GM19025 (cell line): ENCODE measurements around the gene CFAP100.

Experiments used
- ATAC-seq: cut with Tn5 transposase; IDR thresholded peaks from one replicate; pipeline ENCODE4 v1.9.1; 2021; ENCODE audit warnings: mild to moderate bottlenecking, low read depth, moderate library complexity; ENCODE audit not compliant: unreplicated experiment

The CFAP100 gene

DNA sequence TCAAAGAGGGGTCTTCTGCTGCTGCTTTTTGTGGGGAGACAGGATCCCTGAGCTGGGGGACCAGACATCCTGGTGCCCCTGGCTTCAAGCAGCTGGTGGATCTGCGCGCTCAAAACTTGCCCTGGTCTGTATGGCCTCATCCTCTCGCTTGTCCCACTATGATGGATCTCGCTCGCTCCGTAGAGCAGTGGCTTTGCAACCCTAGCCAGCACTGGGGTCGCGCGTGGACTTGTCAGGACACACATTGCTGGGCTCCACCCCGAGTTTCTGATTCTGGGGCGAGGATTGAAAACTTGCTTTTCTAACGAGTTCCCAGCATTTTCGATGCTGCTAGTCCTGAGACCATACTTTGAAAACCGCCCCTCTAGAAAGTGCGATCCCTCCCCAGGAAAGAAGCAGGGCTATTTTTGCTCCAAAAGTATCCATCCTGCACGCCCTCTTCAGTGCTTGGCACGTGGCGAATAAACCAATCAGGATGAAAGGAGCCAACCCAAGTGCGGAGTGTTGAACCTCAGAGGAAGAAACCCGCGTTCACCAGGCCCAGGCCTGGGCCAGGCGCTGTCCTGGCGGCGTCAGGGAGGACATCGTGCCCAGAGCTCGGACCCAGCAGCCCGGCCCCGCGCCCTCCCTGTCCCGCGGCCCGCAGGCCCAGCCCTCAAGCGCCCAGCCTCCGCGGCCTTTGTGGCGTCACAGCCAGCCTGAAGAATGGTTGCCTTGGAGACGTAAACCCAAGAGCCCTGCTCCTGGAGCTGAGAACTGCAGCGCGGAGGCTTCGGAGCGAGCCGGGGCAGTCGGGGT is at the start of gene CFAP100:
TSS of gene CFAP100 (plus strand) at position 731 of the 798 bp plus-strand sequence. CDS start 1,092 bp downstream, outside the sequence.
- ATAC-seq, result no peak

DNA sequence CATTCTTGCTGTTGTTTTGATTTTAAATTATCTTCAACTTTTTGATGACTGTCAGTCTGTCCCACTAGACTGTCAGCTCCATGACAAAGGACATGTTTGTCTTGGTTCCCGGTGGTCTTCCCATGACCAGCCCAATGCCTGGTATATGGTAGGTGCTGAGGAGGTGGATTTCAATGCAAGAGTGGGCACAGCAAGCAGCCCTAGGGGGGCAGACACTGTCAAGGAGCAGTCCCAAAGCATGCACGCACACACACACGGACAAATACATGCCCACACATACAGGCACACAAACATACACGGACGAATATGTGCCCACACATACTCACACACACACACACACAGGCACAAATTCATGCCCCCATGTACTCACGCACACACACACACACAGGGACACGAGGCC is 49.5 kb upstream of the CFAP100 start:
- ATAC-seq, result no peak

DNA sequence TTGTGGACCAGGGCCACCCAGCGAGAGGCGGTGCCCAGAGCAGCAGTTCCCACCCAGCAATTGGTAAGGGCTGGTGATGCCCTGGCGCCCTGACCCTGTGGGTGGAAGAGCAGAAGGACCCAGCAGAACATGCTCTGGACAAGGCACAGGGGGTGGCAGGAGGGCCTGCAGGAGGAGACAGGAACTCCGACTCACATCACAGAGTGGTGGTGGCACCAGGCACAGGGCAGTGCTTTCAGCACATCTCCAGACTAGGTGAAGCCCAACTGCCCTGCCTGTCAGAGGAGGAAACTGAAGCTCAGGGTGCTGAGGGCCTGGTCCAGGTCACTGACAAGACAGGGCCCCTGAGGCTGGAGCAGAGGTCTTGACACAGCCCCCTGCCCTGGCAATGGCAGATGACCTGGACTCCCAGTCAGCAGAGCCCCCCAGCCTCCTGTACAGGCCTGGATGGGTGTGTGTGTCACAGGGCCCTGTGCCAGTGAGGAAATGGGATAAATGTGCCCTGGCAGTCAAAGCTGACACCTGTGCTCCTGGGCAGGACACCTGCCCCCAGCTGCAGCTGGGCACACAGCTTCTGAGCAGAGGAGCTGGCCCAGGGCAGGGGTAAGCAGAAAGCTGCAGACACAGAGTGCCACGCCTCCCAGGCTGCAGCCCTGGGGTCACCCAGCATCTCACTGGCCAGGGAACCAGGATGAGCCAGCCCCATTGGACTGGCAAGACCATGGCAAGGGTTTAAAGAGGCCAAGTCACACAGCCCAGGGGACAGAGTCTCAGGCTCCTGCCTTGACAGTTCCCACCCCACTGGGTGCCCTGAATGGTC is 48.9 kb upstream of the CFAP100 start:
- ATAC-seq, result no peak

DNA sequence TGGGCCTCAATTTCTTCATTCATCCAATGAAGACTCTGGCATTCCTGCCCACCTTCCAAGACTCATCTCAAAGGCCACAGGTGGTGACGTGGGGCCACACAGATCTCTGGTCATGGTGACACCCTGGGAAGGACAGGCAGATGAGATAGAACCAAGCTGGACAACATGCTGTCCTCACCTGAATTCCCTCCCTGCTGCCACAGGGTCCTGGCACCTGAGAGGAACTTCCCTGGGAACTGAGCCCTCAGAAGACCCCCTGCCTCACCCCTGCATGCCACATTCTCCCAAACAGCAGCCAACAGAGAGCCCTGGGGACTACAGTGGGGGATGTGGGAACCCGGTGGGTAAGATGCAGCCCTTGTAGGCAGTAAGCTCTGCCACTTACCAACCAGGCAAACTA is 48.2 kb upstream of the CFAP100 start:
- no peak for ATAC-seq

DNA sequence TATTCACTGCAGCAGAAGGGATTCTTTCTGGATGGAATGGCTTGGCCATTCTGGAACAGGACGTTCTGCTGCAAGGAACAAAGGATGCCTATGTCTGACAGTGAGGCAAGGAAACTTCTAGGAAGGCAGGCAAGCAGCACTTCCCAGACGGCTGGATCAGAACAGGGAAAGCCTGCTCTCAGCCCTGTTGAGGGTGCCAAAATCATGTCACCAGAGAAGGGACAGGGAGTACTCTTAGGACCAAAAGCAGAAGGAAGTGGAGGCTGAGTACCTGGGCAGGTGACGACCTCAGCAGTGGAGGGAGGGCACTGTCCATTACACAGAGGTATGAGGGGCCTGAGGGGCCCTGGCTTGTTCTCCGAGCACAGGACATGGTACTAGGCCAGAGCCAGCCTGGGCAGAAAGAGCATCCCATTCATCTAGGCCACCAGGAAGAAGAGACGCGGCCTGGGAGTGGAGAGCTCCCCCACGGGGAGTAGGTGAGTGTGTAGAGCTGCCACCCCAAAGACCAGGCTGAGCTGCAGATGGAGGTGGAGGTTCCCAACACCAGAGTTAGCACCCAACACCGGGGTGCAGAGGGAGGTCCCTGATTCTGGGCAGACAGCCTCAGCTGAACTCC is 47.1 kb upstream of the CFAP100 start:
- ATAC-seq, result no peak

DNA sequence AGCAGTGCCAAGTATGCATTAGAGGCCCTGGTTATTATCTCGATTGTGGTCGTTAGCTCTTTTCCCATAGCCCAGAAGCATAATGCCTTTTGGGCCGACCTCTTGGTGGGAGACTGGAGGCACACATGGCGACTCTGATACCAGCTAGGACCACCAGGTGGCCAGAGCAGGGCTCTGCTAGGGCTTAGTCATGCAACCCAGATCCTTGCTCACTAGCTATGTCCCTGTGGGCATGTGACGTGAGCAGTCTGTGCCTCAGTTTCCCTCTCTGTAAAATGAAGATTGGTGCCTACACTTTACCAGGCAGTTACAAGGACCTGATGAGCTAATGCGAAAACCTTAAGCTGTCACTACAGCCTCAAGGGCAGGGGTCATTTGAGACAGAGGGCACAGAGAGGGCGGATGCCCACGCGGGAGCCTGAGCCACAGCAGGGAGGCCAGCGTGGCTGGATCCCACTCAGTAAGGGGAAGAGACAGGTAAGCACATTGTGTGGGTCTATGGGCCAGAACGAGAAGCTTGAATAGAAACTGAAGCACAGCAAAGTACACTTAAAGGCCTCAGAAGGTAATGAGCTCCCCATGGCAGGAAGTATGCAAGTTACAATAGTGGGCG is 46.3 kb upstream of the CFAP100 start:
- no peak for ATAC-seq

DNA sequence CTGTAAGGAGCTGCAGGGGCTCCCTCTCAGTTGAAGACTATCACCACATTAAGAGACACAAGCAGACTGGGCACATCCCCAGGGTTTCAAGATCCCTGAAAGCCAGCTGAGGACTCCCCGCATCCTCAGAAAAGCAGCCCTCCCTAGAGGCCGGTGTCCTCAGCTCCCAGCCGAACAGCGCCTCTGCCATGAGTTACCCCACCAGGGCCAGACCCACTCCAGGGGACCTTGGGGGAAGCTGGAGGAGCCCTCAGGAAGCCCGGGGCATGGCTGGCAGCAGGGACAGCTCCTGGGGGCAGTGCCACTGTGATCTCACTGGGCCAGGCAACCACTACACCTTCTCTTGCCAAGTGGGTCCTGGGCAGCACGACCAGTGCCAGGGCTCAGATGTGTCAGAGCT is 45.6 kb upstream of the CFAP100 start:
- no peak for ATAC-seq

DNA sequence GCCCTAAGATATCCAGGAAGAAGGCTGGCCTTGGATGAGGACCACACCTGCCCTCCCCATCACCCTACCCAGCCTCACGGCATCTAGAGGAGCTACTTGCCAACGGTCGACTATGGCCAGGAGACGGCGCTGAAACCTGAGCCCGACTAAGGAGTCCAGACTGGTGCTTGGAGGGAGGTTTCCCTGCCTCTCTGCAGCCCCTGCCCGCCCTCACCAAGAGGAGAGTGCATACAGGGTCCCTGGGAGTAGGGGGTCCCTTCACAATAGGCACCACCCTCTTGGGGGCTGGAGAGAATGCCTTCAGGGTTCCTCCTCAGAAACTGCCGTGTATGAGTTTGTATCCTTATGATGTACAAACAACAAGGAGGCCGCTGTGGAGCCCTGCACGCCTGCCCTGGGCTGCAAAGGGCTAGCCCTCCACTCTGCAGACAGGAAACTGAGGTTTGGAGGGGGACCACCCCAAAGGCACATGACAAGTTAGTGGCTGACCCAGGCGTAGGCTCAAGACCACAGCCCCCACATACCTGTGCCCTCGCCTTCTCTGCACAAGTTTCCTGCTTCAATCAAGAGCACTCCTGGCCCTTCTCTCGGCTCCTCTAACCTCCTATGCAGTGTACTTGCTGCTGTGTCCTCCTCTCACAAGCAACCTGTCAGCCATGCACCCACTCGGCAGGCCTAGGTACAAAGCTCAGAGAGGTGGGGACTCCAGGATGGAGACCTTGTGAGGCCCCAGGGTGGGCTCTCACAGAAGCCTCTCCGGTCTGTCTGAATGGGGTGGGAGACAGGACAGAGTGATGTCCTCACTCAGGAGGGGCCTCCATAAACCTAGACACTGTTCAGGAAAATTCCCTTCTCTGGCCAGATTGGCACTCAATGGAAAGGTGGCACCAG is 44.9 kb upstream of the CFAP100 start:
- no peak for ATAC-seq

DNA sequence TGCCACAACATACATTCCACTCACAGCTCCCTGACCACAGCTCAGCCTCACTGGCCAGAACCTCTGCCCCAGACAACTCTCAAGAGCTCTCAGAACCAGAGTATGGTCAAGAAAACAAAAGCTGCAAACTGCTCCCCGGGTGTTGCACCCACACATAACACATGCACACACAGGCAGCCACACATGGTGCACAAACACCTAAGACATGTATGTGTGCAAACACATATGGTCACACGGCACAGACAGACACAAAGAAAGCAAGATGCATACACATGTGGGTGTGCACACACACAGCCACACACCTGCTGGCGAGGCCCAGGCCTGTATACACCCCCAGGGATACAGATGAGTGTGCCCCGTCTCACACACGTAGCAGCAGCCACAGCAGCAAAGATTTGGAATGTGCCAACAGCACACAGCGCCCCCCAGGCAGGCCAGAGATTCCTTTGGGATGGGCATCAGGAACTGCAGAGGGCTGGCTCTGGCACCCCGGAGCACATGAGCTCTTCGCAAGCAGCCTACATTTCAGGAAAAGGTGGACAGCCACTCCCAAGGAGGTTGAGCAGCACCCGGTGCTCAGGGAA is 44.1 kb upstream of the CFAP100 start:
- ATAC-seq, result no peak

DNA sequence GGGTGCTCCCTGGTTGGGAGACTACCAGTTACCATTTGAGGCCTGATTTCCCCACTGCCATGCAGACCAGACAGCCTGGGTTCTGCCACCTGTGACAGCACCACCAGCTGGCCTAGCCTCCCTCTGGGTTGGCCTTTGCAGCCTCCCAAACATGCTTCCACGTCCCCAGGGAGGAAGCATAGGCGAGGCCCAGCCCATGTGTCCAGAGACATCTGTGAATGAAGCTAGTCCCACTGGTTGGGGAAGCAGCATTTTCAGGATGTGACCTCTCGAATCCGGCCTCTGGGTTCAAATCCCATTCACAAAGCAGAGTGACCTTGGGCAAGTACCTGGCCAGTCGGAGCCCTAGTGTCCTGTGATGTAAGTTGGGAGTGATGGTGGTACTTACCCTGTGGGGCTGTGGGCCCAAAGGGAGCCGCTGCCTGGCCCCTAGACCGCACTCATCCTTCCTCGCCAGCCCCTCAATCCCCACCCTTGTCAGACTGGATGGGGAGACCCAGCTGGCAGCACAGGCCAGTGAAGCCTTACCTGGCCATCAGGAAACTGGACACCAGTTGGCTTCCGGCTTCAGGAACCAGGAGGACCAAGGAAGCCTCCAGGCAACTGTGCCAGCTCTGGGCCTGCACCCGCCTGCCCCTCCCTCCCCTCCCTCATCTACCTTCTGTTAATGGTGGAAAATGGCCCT is 43.5 kb upstream of the CFAP100 start:
- ATAC-seq, result no peak

DNA sequence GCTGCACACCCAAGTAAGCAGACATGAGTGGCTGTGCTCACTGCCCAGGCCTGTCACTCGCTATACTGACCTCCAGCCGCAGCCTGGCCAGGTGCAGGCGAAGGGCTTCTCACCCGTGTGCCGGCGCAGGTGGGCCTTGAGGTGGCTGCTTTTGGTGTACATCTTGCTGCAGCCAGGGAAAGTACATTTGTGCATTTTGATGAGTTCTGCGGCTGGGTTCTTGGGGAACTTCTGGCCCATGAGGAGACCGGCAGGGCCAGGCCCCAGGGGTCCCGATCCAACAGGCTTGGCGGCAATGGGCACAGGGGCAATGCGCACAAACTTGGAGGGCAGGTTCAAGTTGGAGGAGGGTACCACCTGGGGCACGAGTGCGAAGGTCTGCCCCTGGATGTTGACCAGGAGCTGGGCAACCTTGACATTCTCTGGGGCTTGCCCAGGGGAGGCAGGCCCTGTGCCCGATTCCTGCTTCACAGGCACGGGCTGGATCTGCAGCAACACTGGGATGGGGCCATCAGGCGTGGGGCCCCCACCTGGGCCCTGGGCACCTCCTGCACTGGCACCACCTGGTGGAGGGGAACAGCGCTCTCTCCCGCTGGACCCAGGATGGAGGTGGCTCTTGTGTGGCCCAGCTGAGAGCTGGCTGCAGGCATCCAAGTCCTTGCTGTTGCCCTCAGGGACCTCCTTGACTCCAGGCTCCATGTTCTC is 42.8 kb upstream of the CFAP100 start:
- ATAC-seq, result no peak

DNA sequence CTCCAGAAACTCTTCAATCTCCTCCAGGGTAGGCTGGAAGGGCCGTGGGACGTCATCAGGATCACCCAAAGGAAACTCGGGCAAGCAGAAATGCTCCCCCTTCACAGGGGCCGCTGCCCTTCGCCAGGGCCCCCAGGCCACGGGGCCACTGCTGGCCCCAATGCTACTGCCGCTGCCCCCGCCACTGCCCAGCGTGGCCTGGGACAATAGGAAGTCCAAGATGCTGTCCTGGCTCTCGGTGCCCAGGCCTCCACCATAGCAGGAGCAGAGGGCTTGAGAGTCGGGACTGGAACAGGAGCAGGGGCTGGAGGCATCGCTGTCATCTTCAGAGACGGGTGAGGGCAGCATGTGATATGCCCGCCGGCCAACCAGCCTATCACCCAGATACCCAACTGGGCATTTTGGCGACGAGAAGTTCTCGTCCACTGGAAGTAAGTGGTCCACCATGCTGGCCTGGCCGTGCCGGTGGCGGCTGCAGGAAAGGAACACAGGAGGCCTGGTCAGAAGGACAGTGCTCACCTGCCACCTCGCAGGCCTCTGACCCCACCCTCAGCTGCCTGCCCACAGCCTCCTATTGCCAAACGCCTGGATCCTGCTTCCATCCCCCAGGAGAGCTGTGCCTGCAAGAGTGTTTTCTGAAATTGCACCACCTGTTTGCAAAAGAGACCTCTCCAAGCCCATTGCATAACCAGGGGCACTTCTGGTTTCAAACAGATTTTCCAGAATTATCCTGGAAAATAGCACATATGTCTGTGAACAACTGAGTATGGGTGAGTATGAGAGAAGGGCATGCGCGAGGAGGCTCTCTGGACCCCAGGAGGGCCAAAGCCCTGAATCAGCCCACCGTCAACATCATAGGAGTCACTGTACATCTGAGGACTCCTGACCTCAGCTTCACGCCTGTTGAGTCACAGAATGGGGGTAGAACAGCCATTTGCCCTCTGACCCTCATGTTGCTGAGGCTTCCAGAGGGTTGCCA is 41.9 kb upstream of the CFAP100 start:
- no peak for ATAC-seq

DNA sequence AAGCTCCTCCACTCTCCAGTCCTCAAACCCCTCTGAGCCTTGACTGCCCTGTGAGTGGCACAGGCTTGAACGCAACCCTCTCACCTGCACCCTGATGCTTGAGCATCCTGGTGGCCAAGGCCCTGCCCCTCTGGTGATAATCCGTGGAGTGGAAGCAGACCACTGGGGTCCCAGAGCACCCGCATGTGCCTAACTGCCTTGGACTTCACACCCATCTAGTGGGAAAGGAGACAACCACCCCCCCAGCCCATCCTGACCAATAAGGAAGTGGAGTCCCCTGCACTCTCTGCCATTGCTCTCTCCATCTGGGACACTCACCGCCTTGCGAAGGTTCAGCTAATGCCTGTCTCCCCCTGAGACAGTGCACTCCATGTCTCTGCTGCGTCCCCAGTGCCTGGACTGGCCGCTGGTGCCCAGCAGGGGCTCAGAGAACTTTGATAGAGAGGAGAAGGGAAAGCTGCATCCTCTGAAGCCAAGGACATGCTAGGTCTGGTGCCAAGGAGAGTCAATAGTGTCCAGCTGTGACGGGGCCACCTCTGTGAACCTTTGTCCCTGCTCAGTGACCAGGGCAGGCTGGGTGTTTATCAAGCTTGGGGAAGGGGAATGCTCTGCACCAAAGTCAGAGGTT is 40.9 kb upstream of the CFAP100 start:
- ATAC-seq, result no peak

DNA sequence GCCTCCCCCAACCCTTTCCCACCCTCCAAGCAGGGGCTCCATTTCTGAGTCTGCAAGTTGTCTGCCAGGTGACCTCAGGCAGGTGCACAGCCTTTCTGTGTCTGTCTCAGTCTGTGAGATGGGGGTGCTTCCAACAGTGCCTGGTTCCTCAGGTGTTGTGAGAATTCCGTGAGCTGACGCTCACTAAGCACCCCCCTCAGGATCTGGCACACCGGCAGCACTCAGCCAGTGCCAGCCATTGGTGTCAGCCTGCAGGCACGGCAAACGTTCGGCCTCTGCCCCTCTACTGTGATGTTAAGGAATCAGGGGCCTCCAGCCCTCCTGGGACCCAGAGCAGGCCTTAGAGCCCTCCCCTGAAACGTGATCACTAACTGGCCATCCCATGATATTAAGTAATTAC is 39.9 kb upstream of the CFAP100 start:
- ATAC-seq, result no peak

DNA sequence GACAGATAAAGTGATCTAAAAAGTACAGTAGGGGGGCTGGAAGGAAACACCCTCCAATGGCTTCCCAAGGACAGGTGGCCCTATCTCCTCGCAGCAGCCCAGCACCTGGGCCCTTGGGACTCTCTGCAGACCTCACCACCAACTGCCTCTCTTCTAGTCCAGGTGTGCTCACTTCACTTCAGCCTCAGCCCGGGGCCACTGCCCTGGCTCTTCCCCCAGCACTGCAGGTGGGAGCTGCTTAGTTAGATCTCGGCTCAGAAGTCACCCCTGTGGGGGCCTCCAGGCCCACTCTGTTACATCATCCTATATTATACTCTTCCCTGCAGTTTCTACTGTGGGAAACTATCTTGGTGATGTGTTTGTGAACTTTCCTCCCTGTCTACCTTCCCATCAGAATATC is 39.5 kb upstream of the CFAP100 start:
- no peak for ATAC-seq

DNA sequence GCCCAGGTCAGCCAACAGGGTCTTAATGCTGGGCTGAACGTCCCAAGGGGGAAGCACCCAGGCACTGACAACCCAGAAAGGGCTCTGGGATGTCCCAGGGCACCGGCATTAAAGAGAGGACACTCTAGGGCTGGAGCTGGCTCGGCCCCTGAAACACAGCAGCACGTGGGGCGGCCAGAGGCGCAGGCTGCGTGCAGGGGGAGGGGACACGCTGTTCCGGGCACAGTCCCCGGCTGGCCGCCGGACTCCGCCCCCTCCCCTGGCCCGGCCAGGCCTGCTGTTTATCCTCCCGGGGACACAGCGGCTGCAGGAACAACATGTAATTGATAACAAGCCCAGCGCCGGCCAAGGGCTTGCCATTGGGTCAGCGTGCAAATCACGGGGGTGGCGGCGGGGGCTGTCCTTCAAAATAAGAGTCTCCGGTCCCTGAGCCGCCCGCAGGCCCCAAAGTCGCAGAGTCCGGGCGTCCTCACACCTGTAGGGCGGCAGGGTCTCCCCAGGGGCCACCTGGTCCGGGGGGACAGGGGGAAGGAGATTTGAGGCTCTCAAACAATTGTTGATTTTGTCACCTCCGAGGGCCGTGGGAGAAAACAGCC is 38.8 kb upstream of the CFAP100 start:
- ATAC-seq, result no peak
